NCI-H2107 treated with DMSO at 0.1 percent for 48 hours (cell line): ENCODE results near the gene ZNRF4.

Experiments used
- DNase-seq: peaks from one replicate; lab custom pipeline; 2025; ENCODE audit not compliant: unreplicated experiment; lab: John Stamatoyannopoulos, UW

Gene ZNRF4

DNA sequence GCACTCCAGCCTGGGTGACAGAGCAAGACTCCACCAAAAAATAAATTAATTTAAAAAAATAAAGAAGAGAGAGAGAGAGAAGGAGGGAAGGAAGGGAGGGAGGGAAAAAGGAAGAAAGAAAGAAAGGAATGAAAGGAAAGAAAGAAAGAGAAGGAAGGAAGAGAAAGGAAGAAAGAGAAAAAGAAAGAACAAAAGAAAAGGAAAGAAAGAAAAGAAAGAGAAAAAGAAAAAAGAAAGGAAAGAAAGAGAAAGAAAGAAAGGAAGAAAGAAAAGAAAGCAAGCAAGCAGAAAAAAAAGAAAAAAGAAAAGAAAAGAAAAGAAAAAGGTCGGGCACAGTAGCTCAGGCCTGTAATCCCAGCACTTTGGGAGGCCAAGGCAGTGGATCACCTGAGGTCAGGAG is 14.9 kb upstream of the ZNRF4 start:
- no peak for DNase-seq

DNA sequence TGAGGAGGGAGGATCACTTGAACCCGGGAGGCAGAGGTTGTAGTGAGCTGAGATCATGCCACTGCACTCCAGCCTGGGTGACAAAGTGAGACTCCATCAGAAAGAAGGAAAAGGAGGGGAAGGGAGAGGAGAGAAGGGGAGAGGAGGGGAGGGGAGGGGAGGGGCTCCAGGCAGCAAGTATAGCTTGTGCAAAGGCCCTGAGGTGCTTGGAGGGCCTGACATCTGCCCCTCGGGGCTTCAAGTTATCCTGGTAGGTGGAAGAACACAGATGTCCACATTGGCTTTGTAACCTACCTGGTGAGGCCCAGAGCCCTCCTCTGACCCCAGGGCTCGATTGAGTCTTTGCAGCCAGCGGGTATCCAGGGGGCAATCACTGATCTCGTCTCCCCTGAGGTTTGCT is 11.5 kb upstream of the ZNRF4 start:
- DNase-seq, result no peak

DNA sequence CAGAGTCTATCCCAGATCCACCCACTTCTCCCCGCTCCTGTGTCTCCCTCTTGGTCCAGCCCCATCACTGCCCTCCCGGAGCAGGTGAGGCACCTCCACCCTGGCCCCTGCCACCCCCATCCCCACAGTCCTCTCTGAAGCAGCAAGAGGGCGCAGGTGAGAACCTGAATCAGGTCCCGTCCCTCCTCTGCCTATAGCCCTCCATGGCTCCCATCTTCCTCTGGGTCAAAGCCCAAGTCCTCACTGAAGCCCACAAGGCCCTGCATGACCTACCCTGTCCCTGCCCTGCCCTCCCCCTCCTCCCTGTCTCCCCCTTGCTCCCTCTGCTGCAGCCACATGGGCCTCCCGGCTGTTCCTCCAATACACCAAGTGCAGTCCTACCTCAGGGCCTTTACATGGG is 10.8 kb upstream of the ZNRF4 start:
- no peak for DNase-seq

DNA sequence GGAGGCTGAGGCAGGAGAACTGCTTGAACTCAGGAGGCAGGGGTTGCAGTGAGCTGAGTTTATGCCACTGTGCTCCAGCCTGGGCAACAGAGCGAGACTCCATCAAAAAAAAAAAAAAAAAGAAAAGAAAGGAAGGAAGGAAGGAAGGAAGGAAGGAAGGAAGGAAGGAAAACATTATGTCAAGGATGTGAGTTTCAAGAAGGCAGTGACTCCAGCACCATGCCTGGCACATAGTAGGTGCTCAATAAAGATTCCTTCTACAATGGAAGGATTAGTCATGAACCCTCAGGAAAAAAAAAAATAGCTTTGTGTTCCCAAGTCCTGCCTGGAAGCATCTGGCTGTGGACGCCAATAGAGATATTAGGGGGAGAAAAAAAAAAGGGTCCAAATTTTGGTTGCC is 10.1 kb upstream of the ZNRF4 start:
- DNase-seq, result no peak

DNA sequence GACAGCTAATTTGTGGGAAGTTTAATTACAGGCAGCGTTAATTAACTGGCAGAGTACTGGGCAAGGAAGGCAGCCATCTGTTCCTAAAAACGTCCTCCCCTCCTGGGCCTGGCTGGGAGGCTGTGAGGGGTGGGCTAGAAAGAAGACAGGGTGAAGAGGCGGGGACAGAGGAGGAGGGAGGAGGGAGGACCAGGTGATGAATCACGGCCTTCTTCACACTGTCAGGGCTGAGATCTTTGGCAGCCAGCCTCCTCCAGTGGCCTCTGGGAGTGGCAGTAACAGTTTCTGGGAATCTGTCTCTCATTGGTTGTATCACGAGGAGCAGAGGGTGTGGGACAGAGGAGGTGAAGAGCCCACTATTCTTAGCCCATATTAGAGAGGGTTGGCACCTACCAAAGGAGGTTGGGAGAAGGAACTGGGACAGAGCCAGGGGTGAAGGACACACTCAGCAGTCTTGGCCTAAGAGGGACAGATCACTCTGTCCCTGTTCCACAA is 9.6 kb upstream of the ZNRF4 start:
- DNase-seq, result no peak

DNA sequence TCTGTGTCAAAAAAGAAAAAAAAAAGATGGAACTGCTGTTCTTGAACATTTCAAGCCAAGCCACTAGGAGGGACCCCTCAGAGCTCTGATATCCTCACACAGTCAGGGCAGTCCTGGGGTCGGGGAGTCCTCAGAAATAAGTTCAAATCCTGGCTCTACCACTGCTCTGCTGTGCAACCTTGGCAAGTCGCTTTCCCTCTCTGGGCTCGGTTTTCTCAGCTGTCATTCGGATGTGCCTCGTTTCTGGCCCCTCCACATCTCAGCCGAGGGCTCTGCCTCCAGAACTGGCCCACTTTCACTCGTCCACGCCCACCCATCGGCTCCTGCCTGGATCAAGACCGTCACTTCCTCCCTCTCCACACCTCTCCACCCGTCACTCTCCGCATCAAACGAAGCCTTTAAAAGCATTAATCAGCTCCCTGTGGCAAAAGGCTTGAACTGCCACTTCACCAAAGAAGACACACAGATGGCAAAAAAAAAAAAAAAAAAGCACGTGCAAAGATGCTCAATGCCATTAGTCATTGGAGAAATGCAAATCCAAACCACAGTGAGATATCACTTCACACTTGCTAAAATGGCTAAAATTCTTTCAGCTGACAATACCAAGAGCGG is 7.4 kb upstream of the ZNRF4 start:
- no peak for DNase-seq

DNA sequence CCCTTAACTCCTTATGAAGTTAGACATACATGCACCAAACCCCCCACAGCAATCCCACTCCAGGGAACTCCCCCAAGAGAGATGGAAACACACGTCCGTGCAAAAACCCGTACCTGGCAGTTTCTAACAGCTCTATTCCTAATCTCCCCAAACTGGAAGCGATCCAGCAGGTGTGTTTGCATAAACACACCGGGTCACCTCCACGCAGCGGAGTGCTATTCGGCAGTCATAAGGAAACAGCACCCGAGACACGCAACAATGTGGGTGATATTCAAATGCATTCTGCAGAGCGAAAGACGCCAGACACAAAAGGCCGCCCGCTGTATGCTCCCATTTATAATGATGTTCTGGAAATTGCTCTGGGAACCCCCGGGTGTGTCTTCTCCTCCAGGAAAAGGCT is 6.8 kb upstream of the ZNRF4 start:
- DNase-seq, result no peak

DNA sequence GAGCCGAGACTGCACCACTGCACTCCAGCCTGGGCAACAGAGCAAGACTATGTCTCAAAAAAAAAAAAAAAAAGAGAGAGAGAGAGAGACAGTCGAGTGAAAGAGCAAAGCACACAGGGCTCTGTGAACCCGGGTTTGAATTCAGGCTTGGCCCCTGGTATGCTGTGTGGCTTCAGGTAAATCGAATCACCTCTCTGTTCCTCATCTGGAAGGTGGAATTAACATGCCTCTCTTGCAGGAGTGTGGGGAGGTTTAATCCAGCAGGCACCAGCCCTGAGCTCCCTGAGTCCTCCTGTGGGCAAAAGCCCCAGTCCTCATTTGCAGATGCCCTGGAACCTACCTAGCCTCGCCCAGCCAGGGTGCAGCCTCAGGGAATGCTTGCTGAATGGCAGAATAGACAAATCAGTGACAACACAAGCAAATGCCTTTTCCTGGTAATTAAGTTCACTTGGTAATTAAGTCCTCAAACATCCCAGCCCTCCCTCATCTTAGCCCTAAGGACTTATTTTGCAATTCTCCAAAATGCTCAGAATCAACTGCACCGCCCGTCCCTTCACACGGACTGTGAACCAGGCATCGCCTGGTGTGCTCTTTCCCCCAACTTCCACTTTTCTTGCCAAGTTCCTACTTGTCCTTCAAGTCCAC is 4.6 kb upstream of the ZNRF4 start:
- DNase-seq, result no peak

DNA sequence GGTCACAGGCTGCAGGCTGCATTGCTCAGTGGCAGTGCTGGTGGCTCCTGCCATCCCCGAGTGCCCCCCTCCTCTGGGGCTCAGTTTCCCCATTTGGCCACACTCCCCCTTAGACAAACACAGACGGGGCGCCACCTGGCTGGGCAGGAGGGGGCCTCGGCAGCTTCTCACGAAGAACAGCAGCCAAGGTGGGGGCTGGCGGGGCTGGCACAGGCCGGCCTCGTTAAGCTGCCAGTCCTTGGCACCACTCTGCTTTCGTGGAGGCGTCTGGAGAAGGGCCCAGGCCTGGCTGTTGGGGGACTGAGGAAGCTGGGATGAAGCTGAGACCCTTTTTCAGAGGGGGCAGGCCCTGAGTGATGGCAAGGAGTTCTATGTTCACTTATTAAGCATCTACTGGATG is 3.7 kb upstream of the ZNRF4 start:
- DNase-seq, result no peak

DNA sequence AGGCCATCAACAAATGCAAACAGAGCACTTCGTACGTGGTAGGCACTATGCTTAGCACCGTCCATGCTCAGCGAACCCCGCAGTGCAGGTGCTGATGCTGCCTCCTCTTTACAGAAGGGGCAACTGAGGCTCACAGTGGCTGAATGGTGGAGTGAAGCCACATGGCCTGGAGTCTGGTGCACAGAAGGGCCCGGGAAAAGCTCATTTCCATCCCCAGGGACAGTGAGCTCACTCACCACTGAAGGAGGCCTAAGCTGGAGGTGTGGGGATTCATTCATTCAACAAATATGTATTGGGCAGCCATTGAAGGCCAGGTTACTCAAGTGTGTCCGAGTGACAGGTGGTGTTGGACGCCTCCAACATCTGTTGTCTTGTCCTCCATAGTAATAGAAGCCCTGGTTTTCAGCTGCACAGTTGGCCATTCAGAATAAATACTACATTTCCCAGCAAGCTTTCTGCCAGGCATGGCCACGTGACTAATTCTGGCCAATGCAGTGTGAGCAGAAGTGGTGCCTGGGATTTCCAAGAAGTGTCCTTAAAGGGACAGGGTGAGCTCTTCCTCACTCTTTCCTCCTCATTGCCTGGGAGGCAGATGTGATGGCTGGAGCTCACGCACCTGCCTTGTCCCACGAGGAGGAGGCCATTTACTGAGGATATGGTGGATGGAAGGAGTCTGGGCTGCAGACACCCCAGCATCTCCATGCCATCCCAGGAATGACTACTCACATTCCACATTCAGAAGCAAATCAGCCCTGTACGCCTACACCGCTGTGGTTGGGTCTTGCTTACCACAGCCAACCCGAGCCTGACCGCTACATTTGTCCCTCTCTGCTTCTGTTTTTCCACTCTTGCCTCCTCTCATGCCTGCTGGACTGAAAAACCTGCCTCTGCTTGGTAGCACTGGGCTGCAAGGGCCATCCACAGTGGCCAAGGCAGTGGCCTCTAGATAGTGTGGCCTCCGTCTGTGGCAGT is 2.3 kb upstream of the ZNRF4 start:
- DNase-seq, result no peak

DNA sequence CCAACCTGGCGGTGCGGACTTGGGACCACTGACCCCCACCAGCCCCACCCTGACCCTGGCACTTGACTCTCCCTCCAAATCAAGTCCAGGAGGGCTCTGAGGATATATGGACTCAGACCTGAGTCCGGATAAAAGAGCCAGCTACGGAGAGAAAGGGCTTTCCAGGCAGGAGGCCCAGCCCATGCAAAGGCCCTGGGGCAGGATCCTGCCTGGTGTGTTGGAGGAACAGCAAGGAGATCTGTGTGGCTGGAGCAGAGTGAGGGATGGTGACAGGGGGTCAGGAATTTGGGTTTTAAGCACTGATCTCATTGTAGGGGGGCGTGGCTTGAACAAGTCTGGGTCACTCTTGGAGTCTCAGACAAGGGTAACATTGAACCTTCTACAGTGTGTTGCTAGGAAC is 474 bp upstream of the ZNRF4 start:
- DNase-seq, result no peak

DNA sequence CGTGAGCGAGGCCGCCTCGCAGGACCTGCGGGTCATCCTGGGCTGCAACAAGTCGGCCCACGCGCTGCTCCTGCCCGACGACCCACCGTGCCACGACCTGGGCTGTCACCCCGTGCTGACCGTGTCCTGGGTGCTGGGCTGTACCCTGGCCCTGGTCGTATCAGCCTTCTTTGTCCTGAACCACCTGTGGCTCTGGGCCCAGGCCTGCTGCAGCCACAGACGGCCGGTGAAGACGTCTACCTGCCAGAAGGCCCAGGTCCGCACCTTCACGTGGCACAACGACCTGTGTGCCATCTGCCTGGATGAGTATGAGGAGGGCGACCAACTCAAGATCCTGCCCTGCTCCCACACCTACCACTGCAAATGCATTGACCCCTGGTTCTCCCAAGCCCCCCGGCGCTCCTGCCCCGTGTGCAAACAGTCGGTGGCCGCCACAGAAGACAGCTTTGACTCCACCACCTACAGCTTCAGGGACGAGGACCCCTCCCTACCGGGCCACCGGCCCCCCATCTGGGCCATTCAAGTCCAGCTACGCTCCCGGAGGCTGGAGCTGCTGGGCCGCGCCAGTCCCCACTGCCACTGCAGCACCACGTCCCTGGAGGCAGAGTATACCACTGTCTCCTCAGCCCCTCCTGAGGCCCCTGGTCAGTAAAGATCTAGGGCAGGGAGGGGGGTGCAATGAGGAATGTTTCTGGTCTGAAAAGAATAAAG is 1.1 kb downstream of the ZNRF4 start:
- DNase-seq, result no peak

DNA sequence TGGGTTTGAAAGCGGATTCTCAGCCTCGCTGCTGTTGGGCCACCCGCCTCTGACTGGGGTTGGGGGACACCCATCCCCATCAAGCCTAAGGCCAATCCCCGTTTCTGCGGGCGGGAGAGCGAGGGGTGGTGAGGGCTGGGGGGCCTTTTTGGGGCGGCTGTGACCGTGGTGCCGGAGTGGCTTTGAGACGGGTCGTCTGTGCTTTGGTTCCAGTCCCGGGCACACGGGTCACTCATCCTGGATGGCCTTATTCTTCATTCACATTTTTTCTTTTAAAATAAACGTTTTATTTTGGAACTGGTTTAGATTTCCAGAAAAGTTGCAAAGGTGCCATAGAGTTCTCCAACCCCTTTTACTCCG is 1.6 kb downstream of the ZNRF4 start:
- no peak for DNase-seq

DNA sequence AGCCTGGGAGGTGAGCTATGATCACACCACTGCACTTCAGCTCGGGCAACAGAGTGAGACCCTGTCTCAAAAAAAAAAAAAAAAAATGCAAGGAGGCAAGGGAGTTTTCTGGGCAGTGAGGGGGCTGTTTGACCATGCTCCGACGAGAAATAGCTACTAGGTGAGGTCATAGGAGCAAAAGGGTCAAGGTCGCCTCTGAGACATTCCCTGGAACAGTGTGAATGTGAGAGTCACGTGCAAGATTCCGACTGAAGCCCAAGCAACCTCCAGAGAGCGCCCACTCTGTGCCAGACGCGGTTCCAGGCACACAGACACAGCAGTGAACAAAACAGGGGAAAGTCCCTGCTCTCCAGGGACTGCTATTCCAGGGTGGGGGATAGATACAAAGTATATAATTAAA is 2.5 kb downstream of the ZNRF4 start:
- no peak for DNase-seq

DNA sequence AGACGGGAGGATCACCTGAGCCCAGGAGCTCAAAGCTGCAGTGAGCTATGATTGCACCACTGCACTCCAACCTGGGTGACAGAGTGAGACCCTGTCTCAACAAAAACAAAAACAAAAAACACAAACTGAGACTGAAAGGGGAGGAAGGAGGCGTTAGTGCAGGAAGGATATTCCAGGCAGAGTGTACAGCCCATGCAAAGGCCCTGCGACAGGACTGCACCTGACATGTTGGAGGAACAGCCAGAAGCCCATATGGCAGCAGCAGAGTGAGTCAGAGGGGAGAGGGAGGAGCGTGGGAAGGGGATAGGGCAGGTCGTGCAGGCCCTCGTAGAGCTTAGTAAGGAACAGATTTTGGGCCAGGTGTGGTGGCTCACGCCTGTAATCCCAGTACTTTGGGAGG is 3.2 kb downstream of the ZNRF4 start:
- DNase-seq, result no peak

DNA sequence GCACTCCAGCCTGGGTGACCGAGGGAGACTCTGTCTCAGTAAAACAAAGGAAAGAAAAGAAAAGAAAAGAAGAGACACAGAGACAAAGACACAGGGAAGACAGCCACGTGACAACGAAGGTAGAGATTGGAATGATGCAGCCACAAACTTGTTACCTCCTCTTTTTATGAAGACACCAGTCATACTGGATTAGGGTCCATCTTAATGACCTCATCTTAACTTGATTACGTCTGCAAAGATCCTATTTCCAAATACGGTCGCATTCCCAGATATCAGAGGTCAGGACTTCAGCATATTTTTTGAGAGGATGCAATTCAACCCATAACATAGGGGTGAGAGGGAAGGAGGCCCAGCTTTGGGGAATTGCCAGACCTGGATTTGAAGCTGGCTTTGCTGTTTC is 4.1 kb downstream of the ZNRF4 start:
- no peak for DNase-seq

DNA sequence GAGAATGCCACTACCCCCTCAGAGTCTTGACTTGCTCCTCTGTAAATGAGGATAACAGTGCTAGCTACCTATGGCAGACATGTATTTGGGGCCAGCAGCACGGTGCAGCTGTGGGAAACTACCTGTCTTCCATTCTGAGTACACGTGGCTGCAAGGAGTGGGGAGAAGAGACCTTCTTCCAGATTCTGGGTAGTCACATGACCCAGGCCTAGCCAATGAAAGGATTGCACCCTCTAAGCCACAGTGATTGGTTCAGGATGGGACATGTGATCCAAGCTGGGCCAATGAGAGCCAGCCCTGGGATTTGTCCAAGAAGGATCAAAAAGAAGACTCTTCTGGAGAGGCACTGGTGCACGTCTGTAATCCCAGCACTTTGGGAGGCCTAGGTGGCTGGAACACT is 5.5 kb downstream of the ZNRF4 start:
- DNase-seq, result no peak

DNA sequence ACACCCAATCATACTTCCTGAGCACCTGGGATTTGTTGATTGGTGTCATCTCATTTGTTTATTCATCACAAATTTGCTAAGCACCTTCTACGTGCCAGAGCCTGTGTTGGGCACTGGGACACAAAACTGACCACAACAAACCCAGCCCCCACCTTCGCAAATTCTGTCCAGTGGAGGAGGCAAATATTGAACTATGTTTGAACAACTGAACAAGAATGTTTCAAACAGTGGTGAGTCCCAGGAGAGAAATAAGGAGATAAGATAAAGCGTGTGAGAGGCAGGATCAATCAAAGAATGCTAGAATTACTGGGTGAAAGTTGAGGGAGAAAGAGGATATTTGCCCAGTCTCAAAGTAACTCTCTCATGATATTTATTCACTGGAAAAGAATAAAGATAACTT is 8.7 kb downstream of the ZNRF4 start:
- no peak for DNase-seq

DNA sequence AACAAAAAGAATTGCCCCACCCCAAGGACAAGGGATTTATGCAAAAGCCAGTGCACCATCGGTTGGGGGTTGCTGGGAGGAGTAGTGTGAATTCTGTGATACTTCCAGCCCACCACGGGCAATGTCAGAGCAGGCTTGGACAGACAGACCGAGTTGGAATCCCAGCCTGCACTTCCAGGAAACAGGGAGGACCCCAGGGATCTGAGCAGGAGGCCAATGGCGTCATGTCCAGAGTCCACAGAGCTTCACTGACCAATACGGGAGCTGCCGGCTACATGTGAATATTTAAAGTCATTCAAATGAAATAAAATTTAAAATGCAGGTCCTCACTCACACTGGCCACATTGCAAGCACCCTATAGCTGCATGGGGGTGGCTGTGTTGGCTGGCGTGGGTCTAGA is 10.9 kb downstream of the ZNRF4 start:
- no peak for DNase-seq

DNA sequence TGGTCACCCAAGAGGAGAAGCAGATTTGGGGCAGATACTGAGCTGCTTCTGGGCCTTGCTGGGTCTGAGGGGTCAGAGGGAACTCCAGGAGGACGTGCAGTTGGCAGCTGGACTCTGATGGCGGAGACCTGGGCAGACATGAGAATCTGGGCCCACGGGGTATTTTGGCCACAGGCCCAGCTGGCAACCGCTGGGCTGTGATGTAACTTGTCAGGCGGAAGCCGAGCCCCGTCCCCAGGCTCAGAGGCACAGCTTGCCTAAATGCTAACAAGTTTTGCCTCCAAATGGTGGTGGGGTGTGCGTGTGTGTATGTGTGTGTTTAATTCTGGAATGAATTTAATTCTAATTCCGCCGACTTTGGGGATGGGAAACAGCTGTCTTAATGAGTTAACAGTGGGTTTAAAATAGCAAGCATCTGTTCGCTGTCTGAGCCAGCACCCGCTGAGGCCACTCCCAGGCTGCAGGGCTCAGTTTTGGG is 11.6 kb downstream of the ZNRF4 start:
- DNase-seq, result no peak

DNA sequence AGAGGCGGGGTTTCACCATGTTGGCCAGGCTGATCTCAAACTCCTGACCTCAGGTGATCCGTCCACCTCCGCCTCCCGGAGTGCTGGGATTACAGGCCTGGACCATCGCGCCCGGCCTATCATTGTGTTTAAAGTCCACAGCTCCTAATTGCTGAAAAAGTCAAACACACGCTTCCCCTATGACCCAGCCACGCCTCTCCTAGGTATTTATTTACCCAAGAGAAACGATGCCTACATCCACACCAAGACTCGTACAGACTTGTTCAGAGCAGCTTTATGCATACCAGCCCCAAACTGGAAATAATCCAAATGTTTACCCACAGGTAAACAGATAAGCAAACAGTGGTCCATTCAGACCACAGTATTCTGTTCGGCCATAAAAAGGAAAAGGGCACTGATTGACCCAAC is 15.1 kb downstream of the ZNRF4 start:
- DNase-seq, result no peak
